ENCODE data around the gene FSHB.
A peak's percentile ranks its signal among the peaks of the same experiment; 100 is the strongest.
"Not testable (repeated sequence)": the region's sequence is repeated elsewhere in the genome, so short reads cannot be mapped to it uniquely, and the experiment has no call there.

FSHB gene

GRCh38 chr11:30230714-30231113 is at the start of gene FSHB:
TSS of gene FSHB (plus strand) at chr11:30231014. CDS start at chr11:30231903, 889 bp downstream.
- no peak for TF ChIP-seq CTCF (IDR thresholded peaks at IDR 0.05; ENCODE audit: low read depth, low read length, missing control alignments)
- no peak for DNase-seq (ENCODE audit: low read depth)
- H3K4me3 ChIP-seq (ENCODE audit: low read depth, low read length) = no peak within 1 kb of the TSS

GRCh38 chr11:30186748-30187147 is 44.1 kb upstream of the FSHB start:
- no peak for DNase-seq (ENCODE audit: low read depth)
- no peak for TF ChIP-seq CTCF (IDR thresholded peaks at IDR 0.05; ENCODE audit: low read depth, low read length, missing control alignments)
- no peak overlapping the region for H3K4me3 ChIP-seq (ENCODE audit: low read depth, low read length)

DNA sequence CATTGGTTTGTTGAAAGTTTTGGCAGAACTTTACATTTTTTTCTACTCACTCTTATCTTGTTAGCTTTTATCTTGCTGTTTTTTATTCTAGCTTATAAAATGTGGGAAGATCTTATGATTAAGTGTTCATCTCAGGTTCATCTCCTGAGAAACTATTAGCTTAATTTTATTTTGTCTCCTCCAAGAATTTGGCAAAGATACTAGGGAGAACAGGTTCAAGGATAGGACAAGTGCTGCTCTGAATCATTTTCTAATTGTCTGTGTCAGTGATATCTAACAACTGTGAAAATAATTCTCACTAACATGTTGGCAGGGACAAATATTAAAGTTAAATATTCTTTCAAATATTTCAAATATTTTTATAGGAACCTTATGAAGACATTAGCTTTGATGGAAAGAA is 38.2 kb upstream of the FSHB start:
- H3K4me3 ChIP-seq (ENCODE audit: low read depth, low read length) = no peak overlapping the region
- DNase-seq (ENCODE audit: low read depth) = no peak
- TF ChIP-seq CTCF (IDR thresholded peaks at IDR 0.05; ENCODE audit: low read depth, low read length, missing control alignments) = no peak

- H3K4me3 ChIP-seq (ENCODE audit: low read depth, low read length) = no peak overlapping the region
- TF ChIP-seq CTCF (IDR thresholded peaks at IDR 0.05; ENCODE audit: low read depth, low read length, missing control alignments) = peak; percentile 92
- no peak for DNase-seq (ENCODE audit: low read depth)
Observed at GRCh38 chr11:30196400-30197206, 34.2 kb upstream of the FSHB start.

DNA sequence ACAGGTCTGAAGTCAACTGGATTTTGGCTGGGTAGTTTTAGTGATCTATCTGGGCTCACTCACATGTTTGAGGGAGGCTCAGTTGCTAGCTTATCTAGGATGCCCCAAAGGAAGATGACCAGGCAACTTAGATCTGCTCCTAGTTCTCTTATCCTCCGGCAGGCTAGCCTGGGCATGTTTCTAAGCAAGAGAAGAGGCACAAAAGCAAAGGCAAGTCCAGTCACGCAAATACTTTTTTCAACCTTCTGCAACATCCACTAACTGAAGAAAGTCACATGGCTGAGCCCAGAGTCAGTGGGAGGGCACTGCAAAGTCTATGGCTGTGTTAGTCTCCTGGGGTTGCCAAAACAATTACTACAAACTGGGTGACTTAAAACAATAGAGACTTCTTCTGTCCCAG is 32.9 kb upstream of the FSHB start:
- H3K4me3 ChIP-seq (ENCODE audit: low read depth, low read length) = no peak overlapping the region
- no peak for DNase-seq (ENCODE audit: low read depth)
- no peak for TF ChIP-seq CTCF (IDR thresholded peaks at IDR 0.05; ENCODE audit: low read depth, low read length, missing control alignments)

DNA sequence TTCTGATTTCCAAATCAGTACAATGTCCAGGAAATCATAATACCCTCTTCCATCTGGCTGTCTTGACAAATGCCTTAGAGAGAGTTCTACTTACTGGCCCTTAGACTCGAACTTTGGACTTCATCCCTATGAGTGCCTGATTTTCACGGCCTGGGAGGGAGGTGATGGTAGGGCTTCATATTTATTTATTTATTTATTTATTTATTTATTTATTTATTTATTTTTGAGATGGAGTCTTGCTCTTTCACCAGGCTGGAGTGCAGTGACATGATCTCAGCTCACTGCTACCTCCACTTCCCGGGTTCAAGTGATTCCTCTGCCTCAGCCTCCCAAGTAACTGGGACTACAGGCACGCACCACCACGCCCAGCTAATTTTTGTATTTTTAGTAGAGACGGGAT is 27.8 kb upstream of the FSHB start:
- H3K4me3 ChIP-seq (ENCODE audit: low read depth, low read length); DNase-seq (ENCODE audit: low read depth): not testable (repeated sequence)

DNA sequence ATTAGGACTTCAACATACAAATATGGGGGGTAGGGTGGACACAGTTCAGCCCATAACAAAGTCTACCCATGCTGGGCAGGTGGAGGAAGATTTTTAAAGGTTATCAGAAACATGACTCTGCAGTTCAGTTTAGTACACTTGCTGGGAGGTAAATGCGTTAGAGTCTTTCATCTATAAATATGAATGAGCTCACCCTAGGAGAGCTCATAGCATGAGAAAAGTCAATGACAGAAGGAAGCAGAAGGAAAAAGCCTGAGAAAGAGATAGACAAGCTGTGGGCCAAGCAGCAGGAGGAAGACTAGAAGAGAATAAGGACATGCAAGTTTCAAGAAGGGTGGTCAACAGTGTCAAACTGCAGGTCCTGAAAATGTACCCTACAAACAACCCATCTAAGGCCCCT is 27.0 kb upstream of the FSHB start:
- DNase-seq (ENCODE audit: low read depth) = no peak
- TF ChIP-seq CTCF (IDR thresholded peaks at IDR 0.05; ENCODE audit: low read depth, low read length, missing control alignments) = no peak
- no peak overlapping the region for H3K4me3 ChIP-seq (ENCODE audit: low read depth, low read length)
